Urinary bladder (tissue), 4 donors: Measurements from ENCODE around the gene NR3C1. TPM values are rescaled to one million over a fixed set of nuclear protein-coding genes. Genes with fewer than 3 reads are reported as not detected.

Experiments used
- DNase-seq: peaks from one replicate; pipeline ENCODE4 v3.0.0-alpha.2; 2015; ENCODE audit errors: extremely low spot score
- H3K27ac ChIP-seq: one replicate; pipeline ENCODE4 v1.5.1; 2013; ENCODE audit warnings: low read depth, mild to moderate bottlenecking, moderate library complexity
- H3K36me3 ChIP-seq: one replicate; pipeline ENCODE4 v1.6.1; 2013; ENCODE audit warnings: mild to moderate bottlenecking, moderate library complexity; ENCODE audit not compliant: insufficient read depth
- H3K4me1 ChIP-seq: one replicate; pipeline ENCODE4 v1.6.1; 2013; ENCODE audit warnings: mild to moderate bottlenecking, moderate library complexity; ENCODE audit not compliant: insufficient read depth
- H3K4me3 ChIP-seq: one replicate; pipeline ENCODE4 v1.5.1; 2013; ENCODE audit warnings: low read depth, low read length
- WGBS: extraction: QIAGEN DNeasy Blood & Tissue Kit; methylation state at CpG from one replicate; pipeline ENCODE4 v1.1.7; 2013; 5-methylcytosine and 5-hydroxymethylcytosine counted together
- polyA plus RNA-seq: library from polyadenylated mRNA; stranded (reverse); fragments of 200-250 nt; gene quantifications from one replicate; pipeline ENCODE4 v1.2.3, GENCODE V29; 2013
- small RNA-seq: library from RNA; depleted of rRNA; stranded (forward); fragments of <200 nt; gene quantifications from one replicate; pipeline ENCODE3, GENCODE V24; 2014
- total RNA-seq: library from RNA; depleted of rRNA; stranded (reverse); fragments of >200 nt; gene quantifications from one replicate; pipeline ENCODE4 v1.2.3, GENCODE V29; 2014
- donor health status: healthy with polysubstance abuse.
- donor health status: healthy.

Gene NR3C1
- total and polyA plus RNA-seq, 2 donors = 29.2 to 80.2 TPM

DNA sequence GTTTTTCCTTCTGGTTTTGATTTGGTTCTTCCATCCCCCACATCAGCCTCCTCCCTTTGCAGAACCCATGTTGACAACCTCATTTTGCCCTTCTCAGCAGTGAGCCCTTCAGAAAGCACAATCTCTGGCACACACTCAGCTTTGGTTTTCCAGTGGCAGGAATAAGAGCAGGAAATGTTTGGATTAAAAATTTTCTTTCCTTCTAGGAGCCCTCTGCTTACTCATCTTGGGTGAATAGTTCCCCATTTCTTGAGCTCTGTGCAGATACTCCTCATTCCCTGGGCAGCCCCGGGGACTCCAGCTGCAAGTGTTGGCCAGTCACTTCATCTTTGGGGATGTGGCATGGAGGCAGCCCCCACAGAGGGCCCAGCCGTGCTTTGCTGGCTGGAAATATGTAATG is 170.5 kb downstream of the NR3C1 start:
- WGBS = 67% methylated on average over 2 of the region's 2 CpGs
- no peak overlapping the region for H3K4me3 ChIP-seq
- no peak overlapping the region for H3K27ac ChIP-seq
- H3K36me3 ChIP-seq = no peaks in the 10 kb centered on the region
- DNase-seq = no peak
- H3K4me1 ChIP-seq = no peaks in the 10 kb centered on the region

DNA sequence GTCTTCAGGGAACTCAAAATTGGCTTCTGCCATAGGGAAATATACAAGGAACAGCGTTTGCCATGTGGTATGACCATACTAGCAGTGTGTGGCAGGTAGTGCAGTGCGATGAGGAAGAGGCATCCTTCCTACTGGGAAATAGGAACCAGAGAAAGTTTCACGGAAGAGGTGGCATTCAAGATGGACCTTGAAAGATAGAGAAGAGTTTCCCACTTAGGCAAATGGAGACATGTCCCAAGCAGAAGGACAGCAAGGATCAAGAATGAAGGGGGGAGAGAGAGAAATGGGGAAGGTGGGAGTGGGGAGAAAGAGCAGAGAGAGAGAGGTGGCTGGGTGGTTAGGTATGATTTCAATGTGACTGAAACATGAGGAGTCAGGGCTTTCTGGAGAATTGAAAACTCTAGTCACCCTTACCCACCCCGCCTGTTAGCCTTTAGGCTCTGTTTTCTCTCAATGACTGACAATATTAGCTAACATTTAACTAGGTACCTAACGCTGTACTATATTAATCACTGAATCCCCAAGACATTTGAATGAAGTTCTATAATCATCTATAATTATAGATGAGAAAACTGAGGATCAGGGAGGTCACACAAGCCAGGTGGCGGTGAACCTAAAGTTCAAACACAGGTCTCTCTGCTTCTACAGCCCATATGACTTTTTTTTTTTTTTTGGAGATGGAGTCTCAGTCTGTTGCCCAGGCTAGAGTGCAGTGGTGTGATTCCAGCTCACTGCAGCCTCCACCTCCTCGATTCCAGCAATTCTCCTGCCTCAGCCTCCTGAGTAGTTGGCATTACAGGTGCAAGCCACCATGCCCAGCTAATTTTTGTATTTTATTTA is 171.3 kb downstream of the NR3C1 start:
- H3K4me3 ChIP-seq = no peak overlapping the region
- H3K27ac ChIP-seq = no peak overlapping the region
- WGBS = 97% methylated on average over 7 of the region's 7 CpGs
- H3K36me3 ChIP-seq = no peaks in the 10 kb centered on the region
- no peak for DNase-seq
- H3K4me1 ChIP-seq = no peaks in the 10 kb centered on the region

DNA sequence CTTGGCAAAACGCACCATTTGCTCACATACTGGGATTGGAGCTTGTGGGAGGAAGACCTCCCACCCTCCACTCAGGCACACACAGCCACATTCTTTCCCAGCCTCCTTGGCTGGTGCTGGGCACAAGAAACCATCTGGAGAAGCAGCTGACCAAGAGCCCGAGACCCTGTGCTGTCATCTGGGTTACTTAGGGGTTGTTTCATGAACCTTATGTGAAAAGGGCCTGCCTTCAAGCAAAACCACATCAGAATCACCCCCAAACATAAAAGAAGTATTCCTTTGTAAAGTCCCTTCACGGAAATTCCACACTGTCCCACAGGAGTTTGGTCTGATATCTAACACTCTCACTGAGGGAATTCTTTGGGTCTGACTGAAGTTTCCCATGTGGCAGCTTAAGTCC is 172.1 kb downstream of the NR3C1 start:
- no peaks in the 10 kb centered on the region for H3K36me3 ChIP-seq
- WGBS = 77% methylated on average over 3 of the region's 3 CpGs
- no peak overlapping the region for H3K27ac ChIP-seq
- H3K4me3 ChIP-seq = no peak overlapping the region
- DNase-seq = no peak
- no peaks in the 10 kb centered on the region for H3K4me1 ChIP-seq

DNA sequence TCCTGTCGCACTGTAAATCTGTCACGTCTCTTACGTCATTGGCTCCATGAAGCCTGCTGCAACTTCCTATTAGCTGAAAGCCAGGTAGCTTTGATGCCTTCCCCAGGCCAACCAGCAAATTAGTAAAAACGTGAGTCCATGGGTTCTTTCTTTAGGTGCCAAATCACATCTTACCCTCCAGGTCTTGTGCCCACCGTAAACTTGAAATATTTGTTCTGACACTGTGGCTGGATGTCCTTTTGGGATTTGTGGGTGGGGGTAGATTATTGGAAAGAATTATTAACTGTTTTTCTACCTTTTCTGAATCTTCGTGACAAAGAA is 172.8 kb downstream of the NR3C1 start:
- H3K36me3 ChIP-seq = no peaks in the 10 kb centered on the region
- WGBS = 87% methylated on average over 6 of the region's 6 CpGs
- H3K4me1 ChIP-seq = no peaks in the 10 kb centered on the region
- H3K27ac ChIP-seq = no peak overlapping the region
- H3K4me3 ChIP-seq = no peak overlapping the region
- no peak for DNase-seq

DNA sequence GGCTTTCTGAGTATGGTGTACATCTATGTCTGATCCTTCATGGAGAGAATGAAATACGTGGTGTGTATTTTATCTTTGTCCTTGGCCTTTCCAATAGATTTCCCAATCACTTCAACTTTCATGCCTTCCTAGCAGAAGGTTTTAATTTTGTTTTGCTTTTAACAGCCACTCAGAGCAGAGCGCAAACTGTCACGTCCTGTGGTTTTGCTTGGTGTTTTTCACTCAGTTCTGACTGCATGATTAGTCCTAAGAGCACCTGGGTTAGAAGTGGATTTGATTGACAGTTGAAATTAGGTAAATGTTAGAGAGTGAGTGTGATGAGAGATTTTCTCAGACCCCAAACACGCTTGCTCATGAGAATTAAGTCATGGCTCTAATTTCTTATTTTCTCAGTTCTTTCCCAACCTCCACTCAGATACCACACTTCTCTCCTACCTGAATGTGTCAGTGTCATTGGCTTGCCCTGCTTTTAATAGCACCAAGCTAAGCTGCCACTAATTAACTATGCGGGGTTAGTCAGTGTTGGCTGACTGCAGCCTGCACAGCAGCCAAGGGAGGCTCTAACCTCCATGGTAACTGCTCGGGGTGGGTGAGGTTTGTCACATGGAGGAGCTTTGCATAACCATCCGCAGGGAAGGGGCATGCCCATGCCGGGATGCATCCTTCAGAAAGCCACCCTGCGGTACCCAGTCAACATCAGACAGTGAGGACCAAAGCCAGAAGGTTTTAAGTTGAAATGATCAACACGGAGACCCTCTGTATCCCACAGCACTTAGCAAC is 173.4 kb downstream of the NR3C1 start:
- Histone ChIP-seq H3K27ac (no peak overlapping the region), H3K36me3 (no peaks in the 10 kb centered on the region)

DNA sequence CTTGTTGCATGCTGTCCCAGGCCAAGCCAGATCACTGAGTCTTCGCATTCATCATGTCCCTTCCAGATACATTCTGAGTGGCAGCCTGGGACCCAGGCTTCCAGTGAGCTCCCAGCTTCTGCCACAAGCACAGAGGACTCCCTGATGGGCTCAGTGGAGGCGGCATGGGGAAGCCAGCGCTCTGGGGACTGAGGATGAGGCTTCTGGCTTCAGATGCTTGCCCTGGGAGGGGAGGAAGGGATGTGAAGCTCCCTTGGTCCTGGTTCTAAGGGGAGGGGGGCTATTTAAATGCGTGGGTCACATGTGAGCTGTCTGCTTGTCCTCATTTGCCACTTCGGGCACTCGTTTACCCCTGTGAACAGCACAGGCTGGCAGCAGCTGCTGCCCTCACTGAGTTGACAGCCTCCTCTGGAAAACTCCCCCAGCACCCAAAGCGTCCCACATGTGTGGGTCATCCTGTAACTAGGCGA is 174.0 kb downstream of the NR3C1 start:
- Histone ChIP-seq H3K4me3 (no peak overlapping the region), H3K4me1 (no peaks in the 10 kb centered on the region), H3K27ac (no peak overlapping the region), H3K36me3 (no peaks in the 10 kb centered on the region)
- 79% methylated on average over 8 of the region's 8 CpGs for WGBS
- DNase-seq = no peak

More for the DNA sequence above, 173.4 kb downstream of the NR3C1 start:
- DNase-seq = no peak
- Histone ChIP-seq H3K4me1 (no peaks in the 10 kb centered on the region), H3K4me3 (no peak overlapping the region)
- WGBS = 60% methylated on average over 10 of the region's 10 CpGs

DNA sequence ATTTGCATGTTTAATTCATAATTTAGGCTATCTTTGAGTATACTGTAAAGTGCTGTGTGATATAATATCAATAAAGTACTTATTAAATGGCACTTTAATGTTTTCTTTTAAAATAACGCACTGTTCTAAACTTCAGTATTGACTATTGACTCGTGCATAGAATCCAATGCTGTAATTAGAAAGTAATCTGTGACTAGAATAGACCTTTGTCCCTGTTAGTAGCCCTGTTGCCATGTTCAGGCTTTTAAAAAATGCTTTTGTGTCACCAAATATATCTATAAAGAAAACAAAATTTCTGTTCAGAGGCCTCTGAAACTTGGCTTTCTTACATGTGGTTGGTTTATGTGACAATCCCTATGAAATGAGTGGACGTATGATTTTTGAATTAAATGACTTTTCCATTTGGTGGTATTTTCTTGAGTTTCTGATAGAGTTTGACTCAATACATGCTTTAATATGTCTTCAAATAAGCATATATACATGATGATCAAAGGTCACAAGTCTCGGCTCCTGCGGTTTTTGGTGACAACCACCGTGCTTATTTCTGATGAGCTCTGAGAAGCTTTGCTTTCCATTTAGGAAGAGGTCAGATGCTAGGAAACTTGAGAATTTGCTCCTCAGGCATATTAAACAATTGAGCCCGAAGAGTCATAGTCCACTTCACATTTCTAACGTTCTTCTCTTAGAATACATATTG is 174.7 kb downstream of the NR3C1 start:
- no peak overlapping the region for H3K4me3 ChIP-seq
- DNase-seq = no peak
- no peaks in the 10 kb centered on the region for H3K4me1 ChIP-seq
- WGBS = 92% methylated on average over 8 of the region's 8 CpGs
- H3K27ac ChIP-seq = no peak overlapping the region
- H3K36me3 ChIP-seq = no peaks in the 10 kb centered on the region

Small RNAs within 50 kb of the gene (small RNA-seq; reads per million reads assigned to genes)
- gene AC091925.2 = not detected
